Measurements from ENCODE around the gene EDA2R.

DNA sequence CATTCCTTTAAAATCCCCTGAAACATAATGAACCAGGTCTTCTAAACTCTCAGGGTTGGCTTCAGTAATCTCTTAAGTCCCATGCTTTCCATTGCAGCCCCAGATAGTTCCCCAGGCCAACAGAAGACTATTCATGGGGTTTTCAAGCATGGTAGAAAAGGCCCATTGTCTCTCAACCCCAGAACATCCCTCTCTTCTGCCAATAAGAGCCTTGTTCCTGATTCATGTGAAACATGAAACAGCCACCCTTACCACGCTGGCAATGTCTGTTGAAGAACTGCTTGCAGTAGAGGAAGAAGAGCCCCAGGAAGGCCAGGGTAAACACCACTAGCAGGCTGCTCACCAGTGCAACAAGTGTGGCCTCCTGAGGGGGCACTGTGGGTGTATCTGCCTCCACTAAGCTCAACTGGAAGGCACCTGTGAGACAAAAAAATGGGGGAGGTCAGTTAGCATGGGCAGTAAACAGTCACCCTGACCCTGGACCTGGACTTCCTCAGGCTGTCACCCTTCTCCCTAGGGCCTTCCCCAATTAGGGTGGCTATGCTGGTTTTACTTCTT is 36.4 kb downstream of the EDA2R start:
- TF ChIP-seq, protein P1, sequence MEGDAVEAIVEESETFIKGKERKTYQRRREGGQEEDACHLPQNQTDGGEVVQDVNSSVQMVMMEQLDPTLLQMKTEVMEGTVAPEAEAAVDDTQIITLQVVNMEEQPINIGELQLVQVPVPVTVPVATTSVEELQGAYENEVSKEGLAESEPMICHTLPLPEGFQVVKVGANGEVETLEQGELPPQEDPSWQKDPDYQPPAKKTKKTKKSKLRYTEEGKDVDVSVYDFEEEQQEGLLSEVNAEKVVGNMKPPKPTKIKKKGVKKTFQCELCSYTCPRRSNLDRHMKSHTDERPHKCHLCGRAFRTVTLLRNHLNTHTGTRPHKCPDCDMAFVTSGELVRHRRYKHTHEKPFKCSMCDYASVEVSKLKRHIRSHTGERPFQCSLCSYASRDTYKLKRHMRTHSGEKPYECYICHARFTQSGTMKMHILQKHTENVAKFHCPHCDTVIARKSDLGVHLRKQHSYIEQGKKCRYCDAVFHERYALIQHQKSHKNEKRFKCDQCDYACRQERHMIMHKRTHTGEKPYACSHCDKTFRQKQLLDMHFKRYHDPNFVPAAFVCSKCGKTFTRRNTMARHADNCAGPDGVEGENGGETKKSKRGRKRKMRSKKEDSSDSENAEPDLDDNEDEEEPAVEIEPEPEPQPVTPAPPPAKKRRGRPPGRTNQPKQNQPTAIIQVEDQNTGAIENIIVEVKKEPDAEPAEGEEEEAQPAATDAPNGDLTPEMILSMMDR (conservative IDR thresholded peaks at IDR 0.05 in 1 of 2, IDR thresholded peaks at IDR 0.05 in 1 of 2; ENCODE audit: extremely low read depth in 1 of 2, insufficient read depth in 1 of 2, low read depth in 1 of 2, low read length in 2 of 2): no peak
- TF ChIP-seq EZH2 (IDR thresholded peaks at IDR 0.05; ENCODE audit: borderline replicate concordance, low read length): no peak

Data from mammary epithelial cell (primary cell).